Testis (tissue), 3 donors: ENCODE measurements around the gene RERE. TPM values are rescaled to one million over a fixed set of nuclear protein-coding genes. Genes with fewer than 3 reads are reported as not detected.

Source experiments
- DNase-seq: peaks from one replicate; pipeline ENCODE4 v3.0.0-alpha.2; 2019
- H3K27ac ChIP-seq, 2 donors: fragments of 200-600 bp; sonication (generic); one replicate each; pipeline ENCODE4 v1.5.1; 2019
- H3K27me3 ChIP-seq: fragments of 200-600 bp; sonication (generic); one replicate; pipeline ENCODE4 v1.5.1; 2019
- H3K36me3 ChIP-seq: fragments of 200-600 bp; sonication (generic); one replicate; pipeline ENCODE4 v1.5.1; 2017; ENCODE audit warnings: low read depth; ENCODE audit errors: missing control alignments
- H3K4me1 ChIP-seq: fragments of 200-600 bp; sonication (generic); one replicate; pipeline ENCODE4 v1.5.1; 2019
- H3K4me3 ChIP-seq, 2 donors: fragments of 200-600 bp; sonication (generic); one replicate each; pipeline ENCODE4 v1.5.1; 2017 to 2019
- H3K9me3 ChIP-seq: fragments of 200-600 bp; sonication (generic); one replicate; pipeline ENCODE4 v1.5.1; 2017
- POLR2A ChIP-seq: fragments of 450-650 bp; IDR thresholded peaks from one replicate; pipeline ENCODE4 v1.6.1; 2017; ENCODE audit warnings: antibody characterized with exemption, mild to moderate bottlenecking, moderate library complexity
- WGBS, 2 donors: methylation state at CpG; one replicate each; pipeline ENCODE4 v1.1.5; 2018; 5-methylcytosine and 5-hydroxymethylcytosine counted together
- intact Hi-C: fragments of 100-400 bp; cut with DNase I; formaldehyde crosslinking; loops from one replicate; pipeline ENCODE4 v1.15.1; 2023; ENCODE audit warnings: low total_unique reads
- polyA plus RNA-seq: library from polyadenylated mRNA; stranded (reverse); fragments of 350-450 nt; fragmentation: Illumina TruSeq; extraction: RNeasy Lipid Tissue Mini Kit (QIAGEN cat#74804); gene quantifications from one replicate; pipeline ENCODE4 v1.2.3, GENCODE V29; 2014; ENCODE audit warnings: low read depth, low replicate concordance; ENCODE audit not compliant: insufficient read depth
- total RNA-seq, 2 donors: library from RNA; depleted of rRNA; stranded (reverse); fragments of >200 nt; gene quantifications; one replicate each; pipeline ENCODE4 v1.2.3, GENCODE V29; 2016
- TF ChIP-seq, protein P1 (sequence below), 3 experiments: fragments of 450-650 bp in 2 of 3; fragments of 200-600 bp in 1 of 3; sonication (generic) in 1 of 3; IDR thresholded peaks; one replicate each; pipeline ENCODE4 v1.5.1; 2016 to 2019; ENCODE audit warnings: antibody characterized with exemption in 3 of 3, mild to moderate bottlenecking in 2 of 3, moderate library complexity in 1 of 3

RERE gene
- total and polyA plus RNA-seq, 3 donors from 2014 or later = 90.8 to 229 (median 203) TPM

GRCh38 chr1:8663915-8664329 lies 153.5 kb downstream of the RERE start:
- Histone ChIP-seq H3K27me3 (no peaks in the 10 kb centered on the region), H3K36me3 (no peaks in the 10 kb centered on the region), H3K27ac (no peak overlapping the region), H3K9me3 (no peaks in the 10 kb centered on the region), H3K4me1 (peaks cover 31% of the 10 kb centered on the region), H3K4me3 (no peak overlapping the region)
- DNase-seq = no peak
- TF ChIP-seq POLR2A = no peak
- TF ChIP-seq, protein P1, sequence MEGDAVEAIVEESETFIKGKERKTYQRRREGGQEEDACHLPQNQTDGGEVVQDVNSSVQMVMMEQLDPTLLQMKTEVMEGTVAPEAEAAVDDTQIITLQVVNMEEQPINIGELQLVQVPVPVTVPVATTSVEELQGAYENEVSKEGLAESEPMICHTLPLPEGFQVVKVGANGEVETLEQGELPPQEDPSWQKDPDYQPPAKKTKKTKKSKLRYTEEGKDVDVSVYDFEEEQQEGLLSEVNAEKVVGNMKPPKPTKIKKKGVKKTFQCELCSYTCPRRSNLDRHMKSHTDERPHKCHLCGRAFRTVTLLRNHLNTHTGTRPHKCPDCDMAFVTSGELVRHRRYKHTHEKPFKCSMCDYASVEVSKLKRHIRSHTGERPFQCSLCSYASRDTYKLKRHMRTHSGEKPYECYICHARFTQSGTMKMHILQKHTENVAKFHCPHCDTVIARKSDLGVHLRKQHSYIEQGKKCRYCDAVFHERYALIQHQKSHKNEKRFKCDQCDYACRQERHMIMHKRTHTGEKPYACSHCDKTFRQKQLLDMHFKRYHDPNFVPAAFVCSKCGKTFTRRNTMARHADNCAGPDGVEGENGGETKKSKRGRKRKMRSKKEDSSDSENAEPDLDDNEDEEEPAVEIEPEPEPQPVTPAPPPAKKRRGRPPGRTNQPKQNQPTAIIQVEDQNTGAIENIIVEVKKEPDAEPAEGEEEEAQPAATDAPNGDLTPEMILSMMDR (IDR thresholded peaks at IDR 0.05) = no peak
- 52 to 64% methylated on average over 2 of the region's 2 CpGs for WGBS, 2 donors
- intact Hi-C loops = no loop called here

GRCh38 chr1:8663090-8663802 lies 154.2 kb downstream of the RERE start:
- TF ChIP-seq POLR2A = no peak
- TF ChIP-seq, protein P1 (IDR thresholded peaks at IDR 0.05) = no peak
- WGBS, 2 donors = 91% methylated on average over 4 of the region's 4 CpGs

GRCh38 chr1:8662380-8663072 lies 154.9 kb downstream of the RERE start:
- Histone ChIP-seq H3K27ac (no peak overlapping the region), H3K36me3 (no peaks in the 10 kb centered on the region), H3K9me3 (no peaks in the 10 kb centered on the region), H3K4me1 (peaks cover 31% of the 10 kb centered on the region), H3K4me3 (no peak overlapping the region), H3K27me3 (no peaks in the 10 kb centered on the region)
- intact Hi-C loops = no loop called here
- TF ChIP-seq, protein P1 (IDR thresholded peaks at IDR 0.05) = no peak
- no peak for TF ChIP-seq POLR2A
- DNase-seq = no peak
- WGBS, 2 donors = 94 to 98% methylated on average over 4 of the region's 4 CpGs

More at GRCh38 chr1:8663090-8663802, 154.2 kb downstream of the RERE start:
- Histone ChIP-seq H3K9me3 (no peaks in the 10 kb centered on the region), H3K4me3 (no peak overlapping the region), H3K27ac (no peak overlapping the region), H3K4me1 (peaks cover 31% of the 10 kb centered on the region), H3K27me3 (no peaks in the 10 kb centered on the region), H3K36me3 (no peaks in the 10 kb centered on the region)
- DNase-seq = no peak
- intact Hi-C loops = no loop called here

- H3K9me3 ChIP-seq = no peaks in the 10 kb centered on the region
- intact Hi-C loops = no loop called here
- WGBS, 2 donors = 39 to 50% methylated on average over 8 of the region's 8 CpGs
These were observed 156.0 kb downstream of the RERE start for GRCh38 chr1:8661185-8662110.

More at GRCh38 chr1:8661185-8662110, 156.0 kb downstream of the RERE start:
- no peak overlapping the region for H3K4me3 ChIP-seq
- H3K4me1 ChIP-seq = peaks cover 31% of the 10 kb centered on the region
- TF ChIP-seq, protein P1 (IDR thresholded peaks at IDR 0.05) = no peak
- no peak for TF ChIP-seq POLR2A
- no peaks in the 10 kb centered on the region for H3K27me3 ChIP-seq
- DNase-seq = peak; percentile 55
- H3K27ac ChIP-seq = peak overlapping the region in 1 of 2 donors; percentile 65
- H3K36me3 ChIP-seq = no peaks in the 10 kb centered on the region
